Peyer's patch (tissue), 4 donors: Measurements from ENCODE around the gene RALGPS1.

ENCODE experiments used
- CTCF ChIP-seq, 6 experiments: fragments of 450-650 bp in 4 of 6; fragments of 200-600 bp in 2 of 6; sonication (generic) in 1 of 6; IDR thresholded peaks; one replicate each; pipeline ENCODE4 v1.5.1; 2017 to 2019; ENCODE audit warnings: antibody characterized with exemption in 6 of 6, mild to moderate bottlenecking in 3 of 6, moderate library complexity in 1 of 6
- POLR2A ChIP-seq, 2 donors: fragments of 450-650 bp; IDR thresholded peaks; one replicate each; pipeline ENCODE4 v1.5.1; 2017; ENCODE audit warnings: antibody characterized with exemption in 2 of 2, mild to moderate bottlenecking in 2 of 2, moderate library complexity in 2 of 2

GRCh38 chr9:127061411-127061810, 146.8 kb downstream of the RALGPS1 start:
- TF ChIP-seq POLR2A (IDR thresholded peaks at IDR 0.05) (no peak), CTCF (IDR thresholded peaks at IDR 0.05) (no peak)
